Left ventricle myocardium inferior (tissue), 1 donor: ENCODE measurements around the gene FAM135A. TPM values are rescaled to one million over a fixed set of nuclear protein-coding genes. Genes with fewer than 3 reads are reported as not detected.
A peak's percentile ranks its signal among the peaks of the same experiment; 100 is the strongest.

Experiments
- DNase-seq: peaks from one replicate; pipeline ENCODE4 v3.0.0-alpha.2; 2020
- H3K27ac ChIP-seq: fragments of 200-600 bp; replicated peaks from 2 replicates; pipeline ENCODE4 v1.8.0; 2021
- H3K27me3 ChIP-seq: fragments of 200-600 bp; 2 replicates; pipeline ENCODE4 v1.8.0; 2021; ENCODE audit warnings: low read depth
- H3K36me3 ChIP-seq: fragments of 200-600 bp; 2 replicates; pipeline ENCODE4 v1.8.0; 2021
- H3K4me1 ChIP-seq: fragments of 200-600 bp; 2 replicates; pipeline ENCODE4 v1.8.0; 2021
- H3K4me3 ChIP-seq: fragments of 200-600 bp; 2 replicates; pipeline ENCODE4 v1.8.0; 2021; ENCODE audit warnings: mild to moderate bottlenecking, moderate library complexity
- H3K9me3 ChIP-seq: fragments of 200-600 bp; replicated peaks from 2 replicates; pipeline ENCODE4 v1.8.0; 2021
- intact Hi-C: fragments of 100-400 bp; cut with micrococcal nuclease; formaldehyde crosslinking; loops from one replicate; pipeline ENCODE4 v1.11.0; 2022
- total RNA-seq: library from RNA; stranded (reverse); fragmentation: NEBNext Ultra II Directional; extraction: Animal tissue kit (Norgen Biotek cat#: 25700); gene quantifications from one replicate; pipeline ENCODE4 v1.2.1, GENCODE V29; 2021
- TF ChIP-seq, protein P1 (sequence below): fragments of 200-600 bp; IDR thresholded peaks from 2 replicates; pipeline ENCODE4 v1.8.0; 2021; ENCODE audit warnings: antibody characterized with exemption, mild to moderate bottlenecking, borderline replicate concordance
- donor health status: DM: no; HTN: yes; CAD: no; lungs with severe emphysema.

Gene FAM135A
- total RNA-seq, 1 donor from 2014 or later, result 14.5 TPM

DNA sequence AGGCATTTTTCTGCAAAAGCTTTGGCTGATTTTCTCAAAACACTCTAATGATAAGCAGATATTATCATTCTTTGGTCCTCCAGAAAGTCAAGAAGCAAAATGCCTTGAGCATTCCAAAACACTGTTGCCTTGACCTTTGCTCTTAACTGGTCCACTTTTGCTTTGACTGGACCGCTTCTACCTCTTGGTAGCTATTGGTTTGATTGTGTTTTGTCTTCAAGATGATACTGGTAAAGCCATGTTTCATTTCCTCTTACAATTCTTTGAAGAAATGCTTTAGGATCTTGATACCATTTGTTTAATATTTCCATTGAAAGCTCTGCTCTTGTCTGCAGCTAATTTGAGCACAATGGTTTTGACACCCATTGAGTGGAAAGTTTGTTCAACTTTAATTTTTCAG, 117.8 kb downstream of the FAM135A start:
- Histone ChIP-seq H3K36me3 (peaks cover 48% of the 10 kb centered on the region), H3K27ac (no peak overlapping the region), H3K4me1 (no peaks in the 10 kb centered on the region), H3K27me3 (no peaks in the 10 kb centered on the region), H3K9me3 (no peaks in the 10 kb centered on the region), H3K4me3 (no peak overlapping the region)
- DNase-seq, result no peak
- TF ChIP-seq, protein P1, sequence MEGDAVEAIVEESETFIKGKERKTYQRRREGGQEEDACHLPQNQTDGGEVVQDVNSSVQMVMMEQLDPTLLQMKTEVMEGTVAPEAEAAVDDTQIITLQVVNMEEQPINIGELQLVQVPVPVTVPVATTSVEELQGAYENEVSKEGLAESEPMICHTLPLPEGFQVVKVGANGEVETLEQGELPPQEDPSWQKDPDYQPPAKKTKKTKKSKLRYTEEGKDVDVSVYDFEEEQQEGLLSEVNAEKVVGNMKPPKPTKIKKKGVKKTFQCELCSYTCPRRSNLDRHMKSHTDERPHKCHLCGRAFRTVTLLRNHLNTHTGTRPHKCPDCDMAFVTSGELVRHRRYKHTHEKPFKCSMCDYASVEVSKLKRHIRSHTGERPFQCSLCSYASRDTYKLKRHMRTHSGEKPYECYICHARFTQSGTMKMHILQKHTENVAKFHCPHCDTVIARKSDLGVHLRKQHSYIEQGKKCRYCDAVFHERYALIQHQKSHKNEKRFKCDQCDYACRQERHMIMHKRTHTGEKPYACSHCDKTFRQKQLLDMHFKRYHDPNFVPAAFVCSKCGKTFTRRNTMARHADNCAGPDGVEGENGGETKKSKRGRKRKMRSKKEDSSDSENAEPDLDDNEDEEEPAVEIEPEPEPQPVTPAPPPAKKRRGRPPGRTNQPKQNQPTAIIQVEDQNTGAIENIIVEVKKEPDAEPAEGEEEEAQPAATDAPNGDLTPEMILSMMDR, result no peak
- intact Hi-C loops, result no loop called here

DNA sequence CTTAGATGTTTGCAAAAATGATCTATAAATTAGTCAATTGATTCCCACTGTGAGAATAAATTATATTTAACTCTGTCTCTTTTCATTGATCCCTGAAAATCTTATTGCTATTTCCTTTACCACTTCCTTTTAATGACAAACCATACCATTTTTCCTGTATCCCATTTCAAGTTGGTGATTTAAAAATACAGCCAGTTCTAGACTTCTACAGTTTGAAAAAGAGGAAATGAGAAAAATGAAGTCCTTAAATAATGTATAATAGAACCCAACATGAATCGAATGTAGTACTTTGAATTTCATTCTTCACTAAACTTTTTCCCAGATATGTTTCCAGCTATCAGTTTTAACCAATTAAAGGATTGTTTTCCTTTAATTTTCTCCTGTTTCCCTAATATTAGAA, 124.0 kb downstream of the FAM135A start:
- Histone ChIP-seq H3K4me1 (no peaks in the 10 kb centered on the region), H3K27me3 (no peaks in the 10 kb centered on the region), H3K27ac (no peak overlapping the region), H3K9me3 (no peaks in the 10 kb centered on the region), H3K36me3 (peaks cover 57% of the 10 kb centered on the region), H3K4me3 (no peak overlapping the region)
- intact Hi-C loops, result no loop called here
- no peak for DNase-seq
- TF ChIP-seq, protein P1, result no peak

DNA sequence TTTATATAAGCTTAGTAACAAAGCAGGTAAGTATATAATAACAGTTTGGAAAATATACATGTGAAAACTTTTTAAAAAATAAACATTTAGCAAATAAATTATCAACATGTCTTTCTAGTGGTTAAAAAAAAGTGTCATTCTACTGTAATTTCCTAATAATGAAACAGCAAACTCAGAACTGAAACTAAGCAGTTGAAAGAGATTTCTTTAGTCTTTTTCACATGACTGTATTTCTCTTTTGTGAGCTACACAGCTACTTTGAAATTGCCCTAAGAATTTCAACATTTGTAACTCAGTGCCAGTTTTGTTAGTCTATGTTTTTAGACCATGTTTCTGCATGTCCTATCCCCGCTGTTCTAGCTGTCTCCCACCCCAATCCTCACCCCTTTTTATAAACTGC, 125.1 kb downstream of the FAM135A start:
- Histone ChIP-seq H3K36me3 (peaks cover 46% of the 10 kb centered on the region), H3K27ac (no peak overlapping the region)

DNA sequence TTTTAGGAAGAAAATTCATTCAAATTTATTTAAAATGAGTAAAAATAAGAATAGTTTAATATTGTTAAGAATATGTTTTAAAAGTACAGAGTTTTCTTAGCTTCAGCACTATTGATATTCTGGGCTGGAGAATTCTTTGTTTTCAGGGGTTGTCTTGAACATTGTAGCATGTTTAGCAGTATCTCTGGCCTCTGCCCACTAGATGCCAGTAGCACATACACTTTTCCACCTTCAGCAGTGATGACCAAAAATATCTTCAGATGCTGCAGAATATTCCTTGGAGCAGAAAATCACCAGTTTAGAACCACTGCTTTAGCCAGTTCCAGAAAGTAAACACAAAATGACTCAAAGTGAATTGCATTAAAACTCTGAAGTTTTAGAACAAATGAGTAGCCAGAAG, 134.0 kb downstream of the FAM135A start:
- Histone ChIP-seq H3K27me3 (no peaks in the 10 kb centered on the region), H3K4me3 (no peak overlapping the region), H3K4me1 (peaks cover 8% of the 10 kb centered on the region), H3K27ac (peak overlapping the region; percentile 4), H3K36me3 (peaks cover 18% of the 10 kb centered on the region), H3K9me3 (no peaks in the 10 kb centered on the region)
- intact Hi-C loops, result loop anchor here (10.0 kb wide), 1 partner anchor 137 kb away; no protein-coding TSS in a partner anchor
- TF ChIP-seq, protein P1, result peak; percentile 61
- no peak for DNase-seq

More for the DNA sequence above, 125.1 kb downstream of the FAM135A start:
- Histone ChIP-seq H3K9me3 (no peaks in the 10 kb centered on the region), H3K27me3 (no peaks in the 10 kb centered on the region), H3K4me1 (no peaks in the 10 kb centered on the region), H3K4me3 (no peak overlapping the region)
- intact Hi-C loops, result no loop called here
- no peak for DNase-seq
- TF ChIP-seq, protein P1, result no peak

DNA sequence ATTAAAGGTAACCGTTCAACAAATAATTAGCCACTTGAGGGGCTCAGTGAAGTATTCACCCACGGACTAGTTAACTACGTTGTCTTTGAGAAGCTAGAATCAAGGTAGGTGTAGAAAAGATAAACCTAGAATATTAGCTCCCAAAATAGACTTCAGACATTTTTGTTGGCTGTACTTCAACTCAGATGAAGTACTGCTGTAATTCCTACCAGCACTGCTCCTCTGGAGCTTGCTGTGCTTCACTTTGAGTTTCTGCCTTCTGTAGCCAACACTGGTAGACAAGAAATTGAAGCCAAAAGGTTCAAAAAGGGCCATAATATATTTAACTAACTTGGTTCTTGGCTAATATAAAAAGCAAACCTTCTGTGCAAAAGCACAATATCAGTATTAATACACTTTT, 134.6 kb downstream of the FAM135A start:
- Histone ChIP-seq H3K4me1 (peaks cover 8% of the 10 kb centered on the region), H3K27ac (peak overlapping the region; percentile 4), H3K4me3 (no peak overlapping the region), H3K9me3 (no peaks in the 10 kb centered on the region), H3K36me3 (peaks cover 18% of the 10 kb centered on the region), H3K27me3 (no peaks in the 10 kb centered on the region)
- intact Hi-C loops, result loop anchor here (10.0 kb wide), 1 partner anchor 137 kb away; no protein-coding TSS in a partner anchor
- TF ChIP-seq, protein P1, result no peak
- no peak for DNase-seq
